Endothelial cell (in vitro differentiated cells): Measurements from ENCODE around the gene EGLN1. TPM values are rescaled to one million over a fixed set of nuclear protein-coding genes. Genes with fewer than 3 reads are reported as not detected.

ENCODE experiments used
- total RNA-seq: library from RNA; stranded (reverse); fragmentation: NEBNext Ultra II Directional; extraction: Animal tissue kit (Norgen Biotek cat#: 25700); gene quantifications from one replicate; pipeline ENCODE4 v1.2.1, GENCODE V29; 2021; ENCODE audit not compliant: unreplicated experiment

Gene EGLN1
- total RNA-seq, 1 donor from 2014 or later, result 30.8 TPM

Other genes with a start within 250 kb of the EGLN1 start
- 47.1 TPM for gene GNPAT, start 181.1 kb downstream of the EGLN1 start, total RNA-seq
- gene EXOC8, start 84.4 kb downstream of the EGLN1 start, total RNA-seq, result 11.6 TPM
- 13.5 TPM for gene SPRTN, start 84.0 kb downstream of the EGLN1 start, total RNA-seq
- 35.4 TPM for gene TSNAX, start 106.4 kb upstream of the EGLN1 start, total RNA-seq
- gene DISC1, start 204.5 kb upstream of the EGLN1 start, total RNA-seq, result 82.5 TPM